Measurements from ENCODE around the gene PARD3B. TPM values are rescaled to one million over a fixed set of nuclear protein-coding genes. Genes with fewer than 3 reads are reported as not detected.

PARD3B gene
- total and polyA plus RNA-seq, 2 donors from 2014 or later: 5.3 to 29.6 TPM

DNA sequence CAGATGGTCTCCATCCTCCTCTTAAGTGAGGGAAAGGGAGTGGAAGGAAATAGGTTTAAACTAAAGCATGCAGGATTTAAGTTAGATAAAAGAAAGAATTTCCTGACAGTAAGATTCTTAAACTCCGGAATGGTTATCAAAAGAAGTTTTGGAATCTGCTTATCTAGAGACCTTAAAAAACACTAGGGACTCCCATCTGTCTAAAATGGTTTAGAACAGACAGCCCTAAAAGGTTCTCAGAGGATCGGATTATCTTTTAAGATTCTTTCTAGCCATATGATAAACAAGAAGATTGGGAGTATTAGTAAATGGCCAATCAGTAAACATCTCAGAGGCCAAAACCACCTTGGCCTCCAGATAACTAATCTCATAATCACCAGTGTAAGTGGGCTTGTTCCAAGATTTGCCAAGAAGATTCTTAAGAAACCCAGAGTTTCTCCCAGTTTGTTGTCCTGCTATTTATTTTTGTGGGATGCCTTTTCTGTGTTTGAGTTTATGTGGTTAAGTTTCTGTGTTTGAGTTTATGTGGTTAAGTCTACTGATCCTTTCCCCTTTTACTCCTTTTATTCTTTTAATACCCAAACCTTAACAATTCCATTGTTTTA is 822.2 kb downstream of the PARD3B start:
- H3K4me3 ChIP-seq (ENCODE audit: low read length in 3 of 3): no peak overlapping the region
- H3K27me3 ChIP-seq (ENCODE audit: control insufficient read depth, insufficient read depth, low read length): no peaks in the 10 kb centered on the region
- no peaks in the 10 kb centered on the region for H3K9me3 ChIP-seq (ENCODE audit: control insufficient read depth in 2 of 3, insufficient read depth in 1 of 3, low read length in 3 of 3)
- H3K9ac ChIP-seq (ENCODE audit: low read length in 3 of 3): no peak overlapping the region
- intact Hi-C loops (cut with DNase I): no loop called here
- no peaks in the 10 kb centered on the region for H3K4me1 ChIP-seq (ENCODE audit: control insufficient read depth in 2 of 3, insufficient read depth in 2 of 3, low read depth in 1 of 3, low read length in 3 of 3)
- no peak overlapping the region for H3K27ac ChIP-seq (ENCODE audit: low read depth in 2 of 2, low read length in 2 of 2)
- DNase-seq (no peak), FAIRE-seq (no peak)
- H3K36me3 ChIP-seq (ENCODE audit: control insufficient read depth in 2 of 3, insufficient read depth in 3 of 3, low read length in 3 of 3): no peaks in the 10 kb centered on the region
- TF ChIP-seq CTCF (IDR thresholded peaks at IDR 0.05; ENCODE audit: borderline replicate concordance, extremely low read depth, insufficient read depth): no peak

GRCh38 chr2:205369813-205370212 is 824.5 kb downstream of the PARD3B start:
- H3K27ac ChIP-seq (ENCODE audit: low read depth in 2 of 2, low read length in 2 of 2): no peak overlapping the region
- no peaks in the 10 kb centered on the region for H3K27me3 ChIP-seq (ENCODE audit: control insufficient read depth, insufficient read depth, low read length)
- no peaks in the 10 kb centered on the region for H3K9me3 ChIP-seq (ENCODE audit: control insufficient read depth in 2 of 3, insufficient read depth in 1 of 3, low read length in 3 of 3)
- intact Hi-C loops (cut with DNase I): no loop called here
- no peak overlapping the region for H3K4me3 ChIP-seq (ENCODE audit: low read length in 3 of 3)
- no peak overlapping the region for H3K9ac ChIP-seq (ENCODE audit: low read length in 3 of 3)
- no peak for TF ChIP-seq CTCF (IDR thresholded peaks at IDR 0.05; ENCODE audit: borderline replicate concordance, extremely low read depth, insufficient read depth)
- H3K36me3 ChIP-seq (ENCODE audit: control insufficient read depth in 2 of 3, insufficient read depth in 3 of 3, low read length in 3 of 3): no peaks in the 10 kb centered on the region
- no peaks in the 10 kb centered on the region for H3K4me1 ChIP-seq (ENCODE audit: control insufficient read depth in 2 of 3, insufficient read depth in 2 of 3, low read depth in 1 of 3, low read length in 3 of 3)
- no peak for FAIRE-seq
- no peak for DNase-seq

DNA sequence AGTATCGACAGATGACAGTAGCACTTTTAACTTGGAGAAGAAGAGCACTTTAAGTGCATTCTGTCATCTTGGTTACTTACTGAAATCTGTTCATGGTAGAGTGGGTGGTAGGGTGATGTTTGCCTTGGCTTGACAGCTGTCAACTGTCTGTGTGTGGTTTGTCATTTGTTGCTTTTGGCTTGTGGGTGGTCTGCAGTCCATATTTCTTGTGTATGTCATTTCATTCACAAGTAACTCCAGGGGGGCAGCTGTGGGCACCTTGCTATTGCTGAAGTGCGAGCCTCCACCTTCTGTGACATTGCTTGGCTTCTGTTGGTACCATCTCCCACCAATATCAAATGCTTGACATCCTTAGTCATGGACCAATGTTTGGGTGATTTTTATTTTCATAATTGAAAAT is 825.5 kb downstream of the PARD3B start:
- no peak for TF ChIP-seq CTCF (IDR thresholded peaks at IDR 0.05; ENCODE audit: borderline replicate concordance, extremely low read depth, insufficient read depth)
- FAIRE-seq: no peak
- intact Hi-C loops (cut with DNase I): no loop called here

GRCh38 chr2:205372141-205372540 is 826.9 kb downstream of the PARD3B start:
- no peaks in the 10 kb centered on the region for H3K36me3 ChIP-seq (ENCODE audit: control insufficient read depth in 2 of 3, insufficient read depth in 3 of 3, low read length in 3 of 3)
- H3K4me1 ChIP-seq (ENCODE audit: control insufficient read depth in 2 of 3, insufficient read depth in 2 of 3, low read depth in 1 of 3, low read length in 3 of 3): no peaks in the 10 kb centered on the region
- no peak for TF ChIP-seq CTCF (IDR thresholded peaks at IDR 0.05; ENCODE audit: borderline replicate concordance, extremely low read depth, insufficient read depth)
- FAIRE-seq (no peak), DNase-seq (no peak)
- no peaks in the 10 kb centered on the region for H3K27me3 ChIP-seq (ENCODE audit: control insufficient read depth, insufficient read depth, low read length)
- intact Hi-C loops (cut with DNase I): no loop called here
- H3K9ac ChIP-seq (ENCODE audit: low read length in 3 of 3): no peak overlapping the region
- no peak overlapping the region for H3K4me3 ChIP-seq (ENCODE audit: low read length in 3 of 3)
- H3K27ac ChIP-seq (ENCODE audit: low read depth in 2 of 2, low read length in 2 of 2): no peak overlapping the region
- no peaks in the 10 kb centered on the region for H3K9me3 ChIP-seq (ENCODE audit: control insufficient read depth in 2 of 3, insufficient read depth in 1 of 3, low read length in 3 of 3)

More for the DNA sequence above, 825.5 kb downstream of the PARD3B start:
- Histone ChIP-seq H3K27me3 (ENCODE audit: control insufficient read depth, insufficient read depth, low read length) (no peaks in the 10 kb centered on the region), H3K36me3 (ENCODE audit: control insufficient read depth in 2 of 3, insufficient read depth in 3 of 3, low read length in 3 of 3) (no peaks in the 10 kb centered on the region), H3K9me3 (ENCODE audit: control insufficient read depth in 2 of 3, insufficient read depth in 1 of 3, low read length in 3 of 3) (no peaks in the 10 kb centered on the region), H3K4me1 (ENCODE audit: control insufficient read depth in 2 of 3, insufficient read depth in 2 of 3, low read depth in 1 of 3, low read length in 3 of 3) (no peaks in the 10 kb centered on the region), H3K4me3 (ENCODE audit: low read length in 3 of 3) (no peak overlapping the region), H3K27ac (ENCODE audit: low read depth in 2 of 2, low read length in 2 of 2) (no peak overlapping the region), H3K9ac (ENCODE audit: low read length in 3 of 3) (no peak overlapping the region)
- no peak for DNase-seq
